CD14-positive monocyte (primary cell): ENCODE data around the gene TNS4. TPM values are rescaled to one million over a fixed set of nuclear protein-coding genes. Genes with fewer than 3 reads are reported as not detected.

Source experiments
- DNase-seq, 3 donors: peaks; one replicate each; pipeline ENCODE4 v3.0.0-alpha.2; 2011 to 2022
- H2AFZ ChIP-seq: 2 replicates; pipeline ENCODE4 v1.6.0; 2012; ENCODE audit warnings: mild to moderate bottlenecking, low read depth, low read length, inconsistent platforms; ENCODE audit not compliant: insufficient read depth, poor library complexity, severe bottlenecking
- H3K27ac ChIP-seq, 2 donors: 1 replicate in 1 of 2; 2 replicates in 1 of 2; pipeline ENCODE4 v1.5.1; 2012 to 2013; ENCODE audit warnings: low read length in 2 of 2, control low read depth in 1 of 2, inconsistent platforms in 1 of 2, low read depth in 1 of 2, mild to moderate bottlenecking in 1 of 2
- H3K27me3 ChIP-seq, 2 donors: one replicate each; pipeline versions ENCODE4 v1.6.0 to v1.6.1; 2011 to 2013; ENCODE audit warnings: low read length in 2 of 2; ENCODE audit not compliant: control insufficient read depth in 2 of 2, insufficient read depth in 2 of 2
- H3K36me3 ChIP-seq, 2 donors: replicated peaks in 1 of 2; 1 replicate in 1 of 2; 2 replicates in 1 of 2; pipeline versions ENCODE4 v1.5.1 to v1.6.1; 2012 to 2013; ENCODE audit warnings: low read length in 2 of 2, control low read depth in 1 of 2, inconsistent platforms in 1 of 2, mild to moderate bottlenecking in 1 of 2; ENCODE audit not compliant: insufficient read depth in 2 of 2, control insufficient read depth in 1 of 2
- H3K4me1 ChIP-seq, 2 donors: 1 replicate in 1 of 2; 2 replicates in 1 of 2; pipeline versions ENCODE4 v1.5.1 to v1.6.1; 2012 to 2013; ENCODE audit warnings: low read length in 2 of 2, control low read depth in 1 of 2, inconsistent platforms in 1 of 2, mild to moderate bottlenecking in 1 of 2, moderate library complexity in 1 of 2; ENCODE audit not compliant: insufficient read depth in 2 of 2, control insufficient read depth in 1 of 2
- H3K4me2 ChIP-seq: replicated peaks from 2 replicates; pipeline ENCODE3; 2012; ENCODE audit warnings: low read length, moderate library complexity, mild to moderate bottlenecking; ENCODE audit not compliant: poor library complexity, severe bottlenecking; ENCODE audit errors: extremely low read depth
- H3K4me3 ChIP-seq, 3 experiments: fragments of 200-600 bp in 1 of 3; sonication (generic) in 1 of 3; replicated peaks in 1 of 3; 1 replicate in 2 of 3; 2 replicates in 1 of 3; pipeline ENCODE4 v1.5.1; 2011 to 2013; ENCODE audit warnings: low read length in 3 of 3, mild to moderate bottlenecking in 3 of 3, control low read depth in 2 of 3, low read depth in 2 of 3, inconsistent platforms in 1 of 3, moderate library complexity in 1 of 3
- H3K79me2 ChIP-seq: 2 replicates; pipeline ENCODE4 v1.6.0; 2012; ENCODE audit warnings: mild to moderate bottlenecking, control low read depth, inconsistent platforms, low read length, moderate library complexity; ENCODE audit not compliant: insufficient read depth
- H3K9ac ChIP-seq: 2 replicates; pipeline ENCODE4 v1.6.0; 2017; ENCODE audit warnings: low read length, mild to moderate bottlenecking; ENCODE audit not compliant: insufficient read depth, poor library complexity, severe bottlenecking
- H3K9me3 ChIP-seq, 2 donors: replicated peaks in 1 of 2; 1 replicate in 1 of 2; 2 replicates in 1 of 2; pipeline versions ENCODE4 v1.5.1 to v1.6.1; 2012 to 2013; ENCODE audit warnings: low read length in 2 of 2, control low read depth in 1 of 2; ENCODE audit not compliant: control insufficient read depth in 1 of 2, insufficient read depth in 1 of 2
- H4K20me1 ChIP-seq: 2 replicates; pipeline ENCODE4 v1.6.0; 2012; ENCODE audit warnings: mild to moderate bottlenecking, low read length, control low read depth, moderate library complexity; ENCODE audit not compliant: insufficient read depth
- H3K27ac Mint-ChIP-seq, 7 donors: one replicate each; pipeline ENCODE4 v1.8.0; 2020; ENCODE audit warnings: mild to moderate bottlenecking in 7 of 7, mixed read lengths in 7 of 7, moderate library complexity in 6 of 7, inconsistent platforms in 2 of 7
- H3K27me3 Mint-ChIP-seq, 3 donors: one replicate each; pipeline ENCODE4 v1.8.0; 2021 to 2022; ENCODE audit warnings: low read depth in 3 of 3, mild to moderate bottlenecking in 3 of 3, mixed read lengths in 3 of 3, moderate library complexity in 3 of 3, inconsistent platforms in 1 of 3
- H3K36me3 Mint-ChIP-seq, 2 donors: one replicate each; pipeline ENCODE4 v1.8.0; 2020; ENCODE audit warnings: mixed read lengths in 2 of 2, inconsistent platforms in 1 of 2, mild to moderate bottlenecking in 1 of 2
- H3K4me1 Mint-ChIP-seq: one replicate; pipeline ENCODE4 v1.8.0; 2020; ENCODE audit warnings: mild to moderate bottlenecking, mixed read lengths
- H3K4me3 Mint-ChIP-seq, 2 donors: one replicate each; pipeline ENCODE4 v1.8.0; 2020; ENCODE audit warnings: mild to moderate bottlenecking in 2 of 2, mixed read lengths in 2 of 2, moderate library complexity in 1 of 2
- H3K9me3 Mint-ChIP-seq, 7 donors: one replicate each; pipeline ENCODE4 v1.8.0; 2020 to 2022; ENCODE audit warnings: mixed read lengths in 7 of 7, mild to moderate bottlenecking in 6 of 7, moderate library complexity in 6 of 7, inconsistent platforms in 2 of 7
- WGBS: methylation state at CpG from one replicate; pipeline ENCODE4 v1.1.5; 2013; ENCODE audit warnings: missing lambda C conversion rate; ENCODE audit not compliant: insufficient coverage; 5-methylcytosine and 5-hydroxymethylcytosine counted together
- intact Hi-C, 2 donors: fragments of 100-400 bp; cut with micrococcal nuclease; formaldehyde crosslinking; loops; one replicate each; pipeline versions ENCODE4 v1.15.0 to v1.15.1; 2023
- polyA minus RNA-seq: library from RNA; depleted of rRNA, polyadenylated mRNA; stranded (reverse); fragments of >200 nt; gene quantifications from 2 replicates; pipeline ENCODE4 v1.2.3, GENCODE V29; 2012
- polyA plus RNA-seq, 3 donors: library from polyadenylated mRNA; depleted of rRNA in 1 of 3; unstranded in 2 of 3; stranded (reverse) in 1 of 3; fragments of 300-500 nt in 2 of 3; fragments of >200 nt in 1 of 3; fragmentation: Illumina TruSeq in 2 of 3; gene quantifications; 1 replicate in 2 of 3; 2 replicates in 1 of 3; pipeline ENCODE4 v1.2.3, GENCODE V29; 2012 to 2021
- total RNA-seq, 12 experiments: library from RNA in 1 of 12; stranded (reverse) in 1 of 12; fragments of 120-200 nt in 1 of 12; gene quantifications; one replicate each; pipeline ENCODE4 v1.2.4 and lab custom pipeline; 2013 to 2026; ENCODE audit warnings: mixed read lengths in 6 of 12, inconsistent platforms in 1 of 12
- TF ChIP-seq, protein P1 (sequence below): fragments of 200-600 bp; IDR thresholded peaks from one replicate; pipeline ENCODE4 v1.8.0; 2022; ENCODE audit warnings: antibody characterized with exemption, mild to moderate bottlenecking

The TNS4 gene
- not detected for total RNA-seq (2013)
- polyA plus RNA-seq: not detected
- 0.28 and 0.64 TPM in 2 replicates for polyA minus RNA-seq
- total RNA-seq (lab: John Stamatoyannopoulos, UW): 0.07 to 3.1 (median 0.82) reads per million in 11 experiments

DNA sequence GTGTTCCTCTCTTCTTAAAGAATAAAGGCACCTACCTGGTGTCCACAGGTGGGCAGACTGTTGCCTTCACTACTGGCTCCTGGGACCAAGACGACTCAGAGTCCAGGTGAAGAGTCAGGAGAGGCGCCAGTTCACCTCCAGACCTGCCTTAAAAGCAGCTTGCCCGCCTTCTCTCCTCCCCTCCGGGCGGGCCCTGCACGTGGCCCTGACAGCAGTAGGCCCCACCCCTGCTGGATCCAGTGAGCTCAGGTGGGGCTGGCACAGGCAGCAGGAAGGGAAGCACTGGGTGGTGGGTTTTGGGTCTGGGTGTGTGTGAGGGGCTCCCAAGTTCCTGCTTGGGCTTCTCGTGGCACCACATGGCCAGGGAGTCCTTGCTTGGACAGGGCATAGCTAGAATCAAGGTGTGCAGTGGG, at the start of gene TNS4:
Gene TNS4, minus strand, starts transcription at position 125 of the 413 bp plus-strand sequence. CDS start 5,198 bp downstream, outside the sequence.
- no peak within 1 kb of the TSS for H2AFZ ChIP-seq
- WGBS: 93% methylated on average over 2 of the region's 7 CpGs
- no peak within 1 kb of the TSS for H3K9ac ChIP-seq
- H3K4me1 ChIP-seq: no peaks in the 10 kb centered on the region
- H3K36me3 ChIP-seq: no peaks in the 10 kb centered on the region
- TF ChIP-seq, protein P1, sequence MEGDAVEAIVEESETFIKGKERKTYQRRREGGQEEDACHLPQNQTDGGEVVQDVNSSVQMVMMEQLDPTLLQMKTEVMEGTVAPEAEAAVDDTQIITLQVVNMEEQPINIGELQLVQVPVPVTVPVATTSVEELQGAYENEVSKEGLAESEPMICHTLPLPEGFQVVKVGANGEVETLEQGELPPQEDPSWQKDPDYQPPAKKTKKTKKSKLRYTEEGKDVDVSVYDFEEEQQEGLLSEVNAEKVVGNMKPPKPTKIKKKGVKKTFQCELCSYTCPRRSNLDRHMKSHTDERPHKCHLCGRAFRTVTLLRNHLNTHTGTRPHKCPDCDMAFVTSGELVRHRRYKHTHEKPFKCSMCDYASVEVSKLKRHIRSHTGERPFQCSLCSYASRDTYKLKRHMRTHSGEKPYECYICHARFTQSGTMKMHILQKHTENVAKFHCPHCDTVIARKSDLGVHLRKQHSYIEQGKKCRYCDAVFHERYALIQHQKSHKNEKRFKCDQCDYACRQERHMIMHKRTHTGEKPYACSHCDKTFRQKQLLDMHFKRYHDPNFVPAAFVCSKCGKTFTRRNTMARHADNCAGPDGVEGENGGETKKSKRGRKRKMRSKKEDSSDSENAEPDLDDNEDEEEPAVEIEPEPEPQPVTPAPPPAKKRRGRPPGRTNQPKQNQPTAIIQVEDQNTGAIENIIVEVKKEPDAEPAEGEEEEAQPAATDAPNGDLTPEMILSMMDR: no peak
- no peak within 1 kb of the TSS for H3K4me3 ChIP-seq
- peaks cover 0 to 5% (median 0%) of the 10 kb centered on the region in 7 donors for H3K9me3 Mint-ChIP-seq
- no peak for DNase-seq
- H3K27me3 Mint-ChIP-seq: peaks cover 36 to 59% (median 44%) of the 10 kb centered on the region in 3 donors
- no peaks in the 10 kb centered on the region for H4K20me1 ChIP-seq
- H3K27me3 ChIP-seq: peaks cover 5 to 17% of the 10 kb centered on the region in 2 donors
- no peaks in the 10 kb centered on the region for H3K9me3 ChIP-seq
- H3K27ac ChIP-seq: no peak within 1 kb of the TSS
- H3K4me1 Mint-ChIP-seq: no peaks in the 10 kb centered on the region
- H3K27ac Mint-ChIP-seq: peak within 1 kb of the TSS in 1 of 7 donors; percentile 25
- H3K4me3 Mint-ChIP-seq: peak within 1 kb of the TSS in 1 of 2 donors; percentile 51
- intact Hi-C loops: no loop called here
- no peaks in the 10 kb centered on the region for H3K36me3 Mint-ChIP-seq
- no peak within 1 kb of the TSS for H3K4me2 ChIP-seq
- no peaks in the 10 kb centered on the region for H3K79me2 ChIP-seq

DNA sequence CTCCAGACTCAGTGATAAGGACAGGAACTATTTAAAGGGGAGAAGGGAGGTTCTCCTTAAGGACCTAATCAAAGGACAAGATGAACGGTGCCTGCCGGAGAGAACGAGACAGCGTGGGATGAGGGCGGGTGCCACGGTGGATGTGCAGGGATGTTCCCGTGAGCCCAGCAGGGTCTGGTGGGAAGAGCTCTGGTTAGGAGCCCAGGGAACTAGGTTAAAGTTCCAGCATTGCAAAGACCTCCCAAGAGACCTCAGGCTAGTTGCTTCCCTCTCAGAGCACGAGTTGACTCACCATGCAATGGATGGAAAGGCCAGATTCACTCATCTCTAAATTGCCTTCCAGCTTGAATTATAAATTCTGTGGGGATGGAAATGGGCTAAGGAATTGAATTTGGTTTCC, 49.2 kb upstream of the TNS4 start:
- Histone ChIP-seq H3K4me2 (no peak overlapping the region), H3K36me3 (no peaks in the 10 kb centered on the region), H3K79me2 (no peaks in the 10 kb centered on the region), H3K4me1 (peaks cover 12 to 17% of the 10 kb centered on the region in 2 donors), H3K27me3 (no peaks in the 10 kb centered on the region), H3K27ac (no peak overlapping the region), H2AFZ (no peak overlapping the region), H3K9me3 (no peaks in the 10 kb centered on the region), H3K4me3 (no peak overlapping the region), H3K9ac (no peak overlapping the region), H4K20me1 (no peaks in the 10 kb centered on the region)
- no peaks in the 10 kb centered on the region for H3K36me3 Mint-ChIP-seq
- no peak overlapping the region for H3K27ac Mint-ChIP-seq
- H3K4me1 Mint-ChIP-seq: peaks cover 25% of the 10 kb centered on the region
- no peak overlapping the region for H3K4me3 Mint-ChIP-seq
- no peaks in the 10 kb centered on the region for H3K9me3 Mint-ChIP-seq
- TF ChIP-seq, protein P1: no peak
- peaks cover 0 to 5% (median 2%) of the 10 kb centered on the region in 3 donors for H3K27me3 Mint-ChIP-seq
- no peak for DNase-seq
- intact Hi-C loops: no loop called here
- 100% methylated on average over 6 of the region's 8 CpGs for WGBS
